Right lobe of liver (tissue), 6 donors: ENCODE measurements around the gene LPAR1. TPM values are rescaled to one million over a fixed set of nuclear protein-coding genes. Genes with fewer than 3 reads are reported as not detected.

Source experiments
- ATAC-seq, 4 donors: fragments of 200-7000 bp; cut with Tn5 transposase; one replicate each; pipeline ENCODE4 v1.9.1; 2020; ENCODE audit warnings: mild to moderate bottlenecking in 4 of 4, moderate library complexity in 4 of 4
- DNase-seq, 3 donors: peaks; one replicate each; pipeline ENCODE4 v3.0.0-alpha.2; 2020
- H3K27ac ChIP-seq, 3 donors: fragments of 200-600 bp; one replicate each; pipeline ENCODE4 v1.8.0; 2022
- H3K27me3 ChIP-seq, 2 donors: fragments of 200-600 bp; one replicate each; pipeline ENCODE4 v1.8.0; 2022
- H3K36me3 ChIP-seq, 4 donors: fragments of 200-600 bp; sonication (generic) in 1 of 4; one replicate each; pipeline versions ENCODE4 v1.5.1 to v1.8.0; 2017 to 2022; ENCODE audit warnings: control low read depth in 1 of 4
- H3K4me1 ChIP-seq, 4 donors: fragments of 200-600 bp; sonication (generic) in 1 of 4; one replicate each; pipeline versions ENCODE4 v1.5.1 to v1.8.0; 2017 to 2022; ENCODE audit warnings: control low read depth in 1 of 4
- H3K4me3 ChIP-seq, 3 donors: fragments of 200-600 bp; one replicate each; pipeline ENCODE4 v1.8.0; 2022
- H3K9me3 ChIP-seq, 4 donors: fragments of 200-600 bp; sonication (generic) in 1 of 4; one replicate each; pipeline versions ENCODE4 v1.5.1 to v1.8.0; 2017 to 2022; ENCODE audit warnings: control low read depth in 1 of 4
- POLR2A ChIP-seq: fragments of 450-650 bp; IDR thresholded peaks from one replicate; pipeline ENCODE4 v1.6.1; 2017; ENCODE audit warnings: antibody characterized with exemption, mild to moderate bottlenecking
- WGBS: methylation state at CpG from one replicate; pipeline ENCODE4 v1.1.6; 2018; ENCODE audit warnings: low coverage, low lambda C conversion rate; ENCODE audit not compliant: insufficient coverage; ENCODE audit errors: missing lambda C conversion rate; 5-methylcytosine and 5-hydroxymethylcytosine counted together
- intact Hi-C, 2 donors: fragments of 100-400 bp; cut with DNase I; formaldehyde crosslinking; loops; one replicate each; pipeline versions ENCODE4 v1.11.2 to v1.14.1; 2022
- total RNA-seq, 6 experiments: library from RNA; depleted of rRNA in 2 of 6; stranded (reverse); fragments of >200 nt in 2 of 6; fragmentation: NEBNext Ultra II Directional in 3 of 6; extraction: Animal tissue kit (Norgen Biotek cat#: 25700) in 3 of 6; gene quantifications; one replicate each; pipeline versions ENCODE4 v1.1.0 to v1.2.4, GENCODE V29; 2016 to 2023
- TF ChIP-seq, protein P1 (sequence below), 4 donors: fragments of 200-600 bp in 3 of 4; fragments of 450-650 bp in 1 of 4; IDR thresholded peaks; one replicate each; pipeline versions ENCODE4 v1.5.1 to v1.8.0; 2016 to 2022; ENCODE audit warnings: antibody characterized with exemption in 4 of 4, mild to moderate bottlenecking in 2 of 4
- donor health status: DM: no; HTN: yes; CAD: no.
- donor health status: DM: no; HTN: no; CAD: no.
- donor health status: DM: no; HTN: no; CAD: no.
- donor health status: DM: no; HTN: yes; CAD: no.
- donor health status: DM: no; HTN: yes; CAD: no.

The LPAR1 gene
- total RNA-seq, 6 experiments from 2014 or later, result 0.66 to 1.6 (median 1.2) TPM

DNA sequence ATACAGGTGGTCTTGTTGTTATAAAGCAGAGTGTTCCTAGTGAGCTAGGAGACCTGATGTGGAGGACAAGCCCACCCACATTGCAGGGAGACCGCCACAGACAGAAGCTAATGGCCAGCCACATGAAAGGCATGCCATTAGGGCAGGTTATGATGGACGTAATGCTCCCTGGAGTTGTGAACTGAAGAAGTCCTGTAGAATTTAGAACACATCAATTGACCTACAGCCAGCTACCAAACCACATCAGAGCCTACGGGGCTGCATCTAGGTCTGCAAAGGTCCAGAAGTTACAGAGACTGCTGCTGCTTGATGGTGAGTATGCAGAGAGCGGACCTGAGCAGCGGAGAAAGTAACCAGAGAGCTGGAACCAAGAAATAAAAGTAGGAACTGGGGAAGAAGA, 116.6 kb downstream of the LPAR1 start:
- Histone ChIP-seq H3K9me3 (no peaks in the 10 kb centered on the region), H3K4me3 (no peak overlapping the region), H3K36me3 (no peaks in the 10 kb centered on the region), H3K4me1 (no peaks in the 10 kb centered on the region), H3K27ac (no peak overlapping the region), H3K27me3 (no peaks in the 10 kb centered on the region)
- no peak for TF ChIP-seq POLR2A
- TF ChIP-seq, protein P1, sequence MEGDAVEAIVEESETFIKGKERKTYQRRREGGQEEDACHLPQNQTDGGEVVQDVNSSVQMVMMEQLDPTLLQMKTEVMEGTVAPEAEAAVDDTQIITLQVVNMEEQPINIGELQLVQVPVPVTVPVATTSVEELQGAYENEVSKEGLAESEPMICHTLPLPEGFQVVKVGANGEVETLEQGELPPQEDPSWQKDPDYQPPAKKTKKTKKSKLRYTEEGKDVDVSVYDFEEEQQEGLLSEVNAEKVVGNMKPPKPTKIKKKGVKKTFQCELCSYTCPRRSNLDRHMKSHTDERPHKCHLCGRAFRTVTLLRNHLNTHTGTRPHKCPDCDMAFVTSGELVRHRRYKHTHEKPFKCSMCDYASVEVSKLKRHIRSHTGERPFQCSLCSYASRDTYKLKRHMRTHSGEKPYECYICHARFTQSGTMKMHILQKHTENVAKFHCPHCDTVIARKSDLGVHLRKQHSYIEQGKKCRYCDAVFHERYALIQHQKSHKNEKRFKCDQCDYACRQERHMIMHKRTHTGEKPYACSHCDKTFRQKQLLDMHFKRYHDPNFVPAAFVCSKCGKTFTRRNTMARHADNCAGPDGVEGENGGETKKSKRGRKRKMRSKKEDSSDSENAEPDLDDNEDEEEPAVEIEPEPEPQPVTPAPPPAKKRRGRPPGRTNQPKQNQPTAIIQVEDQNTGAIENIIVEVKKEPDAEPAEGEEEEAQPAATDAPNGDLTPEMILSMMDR (IDR thresholded peaks at IDR 0.05), result no peak
- intact Hi-C loops, result no loop called here
- ATAC-seq (no peak), DNase-seq (no peak)
- 69% methylated on average over 4 of the region's 5 CpGs for WGBS

DNA sequence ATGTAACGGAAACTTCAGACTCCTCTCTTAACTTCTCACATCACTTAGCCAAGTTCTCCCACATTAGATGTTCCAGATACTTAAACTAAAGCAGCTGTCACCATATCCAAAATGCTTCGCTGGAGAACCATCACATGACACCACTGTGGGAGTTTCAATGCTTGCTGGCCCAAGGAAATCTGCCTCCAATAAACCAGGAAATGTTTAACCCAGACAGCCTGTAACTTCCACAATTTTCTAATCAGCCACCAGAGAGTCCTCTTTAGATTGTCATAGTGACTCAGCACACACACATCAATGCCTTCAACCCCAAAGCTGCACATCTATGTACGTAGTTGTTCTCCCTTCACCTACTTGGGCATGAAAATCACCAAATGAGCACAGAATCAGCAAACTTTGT, 118.7 kb downstream of the LPAR1 start:
- Histone ChIP-seq H3K36me3 (no peaks in the 10 kb centered on the region), H3K4me3 (no peak overlapping the region), H3K27me3 (no peaks in the 10 kb centered on the region), H3K4me1 (no peaks in the 10 kb centered on the region), H3K9me3 (no peaks in the 10 kb centered on the region), H3K27ac (no peak overlapping the region)
- ATAC-seq (peak in 3 of 4 donors; percentile 23 to 58 (median 45)), DNase-seq (no peak)
- intact Hi-C loops, result no loop called here
- WGBS, result 55% methylated on average over 2 of the region's 3 CpGs
- no peak for TF ChIP-seq POLR2A
- TF ChIP-seq, protein P1 (IDR thresholded peaks at IDR 0.05), result no peak

DNA sequence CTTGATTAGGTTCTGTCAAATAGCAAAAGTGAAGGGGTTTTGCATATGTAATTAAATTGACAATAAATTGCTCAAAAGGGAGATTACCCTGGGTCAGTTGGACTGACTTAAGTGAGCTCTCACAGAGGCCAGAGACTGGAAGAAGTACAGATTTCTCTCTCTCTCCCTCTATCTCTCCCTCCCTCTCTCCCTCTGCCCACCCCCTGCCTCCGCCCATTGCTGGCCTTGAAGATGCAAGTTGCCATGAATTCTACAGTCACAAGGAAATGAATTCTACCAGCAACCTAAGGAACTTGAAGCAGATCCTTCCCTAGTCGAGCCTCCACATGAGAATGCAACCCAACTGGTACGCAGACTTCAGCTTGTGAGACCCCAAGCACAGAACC, 119.2 kb downstream of the LPAR1 start:
- no peak for ATAC-seq
- no peaks in the 10 kb centered on the region for H3K9me3 ChIP-seq
- intact Hi-C loops, result no loop called here
- no peak overlapping the region for H3K4me3 ChIP-seq
- no peak overlapping the region for H3K27ac ChIP-seq
- no peaks in the 10 kb centered on the region for H3K36me3 ChIP-seq
- 63% methylated on average over 2 of the region's 3 CpGs for WGBS
- H3K4me1 ChIP-seq, result no peaks in the 10 kb centered on the region
- H3K27me3 ChIP-seq, result no peaks in the 10 kb centered on the region
- no peak for DNase-seq
- TF ChIP-seq, protein P1 (IDR thresholded peaks at IDR 0.05), result no peak
- no peak for TF ChIP-seq POLR2A

DNA sequence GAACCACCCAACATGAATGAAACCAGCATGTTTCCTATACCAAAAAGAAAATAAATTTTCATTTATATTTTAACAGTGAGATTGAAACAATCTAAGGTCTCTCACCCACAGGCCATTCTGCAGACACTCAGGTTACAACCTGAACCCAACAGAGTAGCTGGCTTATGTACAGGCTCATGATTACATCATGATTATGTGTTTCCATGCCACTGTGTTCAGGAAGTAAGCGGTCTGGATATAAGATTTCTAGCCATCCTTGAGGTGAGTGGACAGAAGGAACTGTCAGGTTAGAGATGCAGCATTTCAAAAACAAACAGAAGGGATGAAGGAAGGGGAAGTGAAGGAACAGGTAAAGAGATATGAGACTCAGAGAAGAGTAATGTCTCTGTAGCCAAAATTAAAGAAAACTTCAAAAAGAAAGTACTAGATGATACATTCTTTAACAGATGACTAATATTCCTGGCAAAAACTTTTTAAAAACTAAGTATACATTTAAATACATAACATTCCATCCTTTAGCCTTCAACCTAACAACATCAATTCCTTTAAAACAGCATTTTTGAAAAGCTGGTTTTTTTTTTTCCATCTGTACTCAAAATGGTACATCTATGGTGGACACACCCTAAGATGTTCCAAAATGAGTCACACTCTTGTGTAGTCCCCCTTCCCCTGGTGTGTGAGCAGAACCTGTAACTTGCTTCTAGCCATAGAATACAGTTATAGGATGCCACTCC, 119.8 kb downstream of the LPAR1 start:
- Histone ChIP-seq H3K27me3 (no peaks in the 10 kb centered on the region), H3K9me3 (no peaks in the 10 kb centered on the region), H3K4me1 (no peaks in the 10 kb centered on the region), H3K4me3 (no peak overlapping the region), H3K27ac (no peak overlapping the region), H3K36me3 (no peaks in the 10 kb centered on the region)
- intact Hi-C loops, result no loop called here
- no peak for DNase-seq
- ATAC-seq, result no peak
- TF ChIP-seq, protein P1 (IDR thresholded peaks at IDR 0.05), result no peak
- no peak for TF ChIP-seq POLR2A
- WGBS, result 90% methylated on average over 1 of the region's 1 CpG
